Activated CD4-positive, alpha-beta T cell treated with anti-CD3 and anti-CD28 coated beads, Interleukin-2, amount 10 ng/mL, durations not matched to agents 24 days and 14 days (primary cell): Measurements from ENCODE around the gene SPIRE2. TPM values are rescaled to one million over a fixed set of nuclear protein-coding genes. Genes with fewer than 3 reads are reported as not detected.

Experiments
- DNase-seq: peaks from one replicate; pipeline ENCODE4 v3.0.0; 2022
- H3K27ac Mint-ChIP-seq: one replicate; pipeline ENCODE4 v1.8.0; 2022; ENCODE audit warnings: mild to moderate bottlenecking, mixed read lengths
- H3K27me3 Mint-ChIP-seq: one replicate; pipeline ENCODE4 v1.8.0; 2022; ENCODE audit warnings: mixed read lengths
- H3K36me3 Mint-ChIP-seq: one replicate; pipeline ENCODE4 v1.8.0; 2022; ENCODE audit warnings: low read depth, mild to moderate bottlenecking, mixed read lengths
- H3K4me1 Mint-ChIP-seq: one replicate; pipeline ENCODE4 v1.8.0; 2021; ENCODE audit warnings: mixed read lengths
- H3K4me3 Mint-ChIP-seq: one replicate; pipeline ENCODE4 v1.8.0; 2022; ENCODE audit warnings: mild to moderate bottlenecking, moderate library complexity, mixed read lengths
- H3K9me3 Mint-ChIP-seq: one replicate; pipeline ENCODE4 v1.8.0; 2021; ENCODE audit warnings: mixed read lengths
- intact Hi-C: fragments of 100-400 bp; cut with micrococcal nuclease; formaldehyde crosslinking; loops from one replicate; pipeline ENCODE4 v1.15.1; 2023
- total RNA-seq: library from RNA; stranded (reverse); gene quantifications from 2 replicates; pipeline ENCODE4 v1.2.3, GENCODE V29; 2022

The SPIRE2 gene
- total RNA-seq, 1 donor from 2014 or later, result 2.0 TPM

- H3K36me3 Mint-ChIP-seq, result peaks cover 51% of the 10 kb centered on the region
These were observed 67.4 kb downstream of the SPIRE2 start for GRCh38 chr16:89895482-89896250.

GRCh38 chr16:89897204-89897603 is 68.9 kb downstream of the SPIRE2 start:
- H3K36me3 Mint-ChIP-seq, result peaks cover 43% of the 10 kb centered on the region
- no peaks in the 10 kb centered on the region for H3K9me3 Mint-ChIP-seq

More at GRCh38 chr16:89895482-89896250, 67.4 kb downstream of the SPIRE2 start:
- intact Hi-C loops, result no loop called here
- Mint-ChIP-seq H3K27ac (no peak overlapping the region), H3K9me3 (no peaks in the 10 kb centered on the region), H3K27me3 (no peaks in the 10 kb centered on the region), H3K4me3 (no peak overlapping the region), H3K4me1 (peaks cover 3% of the 10 kb centered on the region)
- no peak for DNase-seq

GRCh38 chr16:89898201-89898967 is 70.1 kb downstream of the SPIRE2 start:
- no peak overlapping the region for H3K4me3 Mint-ChIP-seq
- intact Hi-C loops, result no loop called here
- H3K36me3 Mint-ChIP-seq, result peaks cover 40% of the 10 kb centered on the region
- no peaks in the 10 kb centered on the region for H3K27me3 Mint-ChIP-seq
- no peaks in the 10 kb centered on the region for H3K9me3 Mint-ChIP-seq
- no peak for DNase-seq
- no peak overlapping the region for H3K27ac Mint-ChIP-seq
- no peaks in the 10 kb centered on the region for H3K4me1 Mint-ChIP-seq

More at GRCh38 chr16:89897204-89897603, 68.9 kb downstream of the SPIRE2 start:
- Mint-ChIP-seq H3K4me3 (no peak overlapping the region), H3K27ac (no peak overlapping the region), H3K4me1 (no peaks in the 10 kb centered on the region), H3K27me3 (no peaks in the 10 kb centered on the region)
- intact Hi-C loops, result no loop called here
- no peak for DNase-seq

GRCh38 chr16:89899879-89900481 is 71.7 kb downstream of the SPIRE2 start:
- peaks cover 39% of the 10 kb centered on the region for H3K36me3 Mint-ChIP-seq
- no peak overlapping the region for H3K27ac Mint-ChIP-seq
- no peak for DNase-seq
- H3K4me3 Mint-ChIP-seq, result no peak overlapping the region
- intact Hi-C loops, result no loop called here
- H3K27me3 Mint-ChIP-seq, result no peaks in the 10 kb centered on the region
- no peaks in the 10 kb centered on the region for H3K9me3 Mint-ChIP-seq
- H3K4me1 Mint-ChIP-seq, result no peaks in the 10 kb centered on the region

GRCh38 chr16:89900885-89901284 is 72.6 kb downstream of the SPIRE2 start:
- Mint-ChIP-seq H3K4me1 (no peaks in the 10 kb centered on the region), H3K4me3 (no peak overlapping the region), H3K9me3 (no peaks in the 10 kb centered on the region), H3K27ac (no peak overlapping the region), H3K27me3 (no peaks in the 10 kb centered on the region), H3K36me3 (peaks cover 40% of the 10 kb centered on the region)
- DNase-seq, result no peak
- intact Hi-C loops, result no loop called here

- no peak overlapping the region for H3K4me3 Mint-ChIP-seq
- peaks cover 45% of the 10 kb centered on the region for H3K36me3 Mint-ChIP-seq
- DNase-seq, result no peak
- no peaks in the 10 kb centered on the region for H3K9me3 Mint-ChIP-seq
- H3K4me1 Mint-ChIP-seq, result no peaks in the 10 kb centered on the region
- H3K27ac Mint-ChIP-seq, result no peak overlapping the region
- H3K27me3 Mint-ChIP-seq, result no peaks in the 10 kb centered on the region
- intact Hi-C loops, result no loop called here
These were observed 74.7 kb downstream of the SPIRE2 start for GRCh38 chr16:89902980-89903379.

- Mint-ChIP-seq H3K27ac (no peak overlapping the region), H3K4me1 (no peaks in the 10 kb centered on the region), H3K9me3 (no peaks in the 10 kb centered on the region), H3K27me3 (no peaks in the 10 kb centered on the region), H3K36me3 (peaks cover 42% of the 10 kb centered on the region), H3K4me3 (no peak overlapping the region)
- intact Hi-C loops, result no loop called here
- DNase-seq, result no peak
These were observed 75.7 kb downstream of the SPIRE2 start for GRCh38 chr16:89903908-89904515.

- H3K9me3 Mint-ChIP-seq, result no peaks in the 10 kb centered on the region
- no peak overlapping the region for H3K4me3 Mint-ChIP-seq
- DNase-seq, result no peak
- no peaks in the 10 kb centered on the region for H3K27me3 Mint-ChIP-seq
- peaks cover 41% of the 10 kb centered on the region for H3K36me3 Mint-ChIP-seq
- intact Hi-C loops, result no loop called here
- H3K27ac Mint-ChIP-seq, result no peak overlapping the region
- H3K4me1 Mint-ChIP-seq, result no peaks in the 10 kb centered on the region
These were observed 76.6 kb downstream of the SPIRE2 start for GRCh38 chr16:89904606-89905510.

GRCh38 chr16:89905511-89906139 is 77.3 kb downstream of the SPIRE2 start:
- no peak for DNase-seq
- Mint-ChIP-seq H3K27ac (no peak overlapping the region), H3K4me3 (no peak overlapping the region), H3K4me1 (no peaks in the 10 kb centered on the region), H3K36me3 (peaks cover 39% of the 10 kb centered on the region), H3K27me3 (no peaks in the 10 kb centered on the region), H3K9me3 (no peaks in the 10 kb centered on the region)
- intact Hi-C loops, result no loop called here

- Mint-ChIP-seq H3K36me3 (peaks cover 39% of the 10 kb centered on the region), H3K27ac (no peak overlapping the region), H3K4me3 (no peak overlapping the region), H3K4me1 (no peaks in the 10 kb centered on the region), H3K27me3 (no peaks in the 10 kb centered on the region), H3K9me3 (no peaks in the 10 kb centered on the region)
- no peak for DNase-seq
- intact Hi-C loops, result no loop called here
These were observed 78.1 kb downstream of the SPIRE2 start for GRCh38 chr16:89906140-89907025.

- Mint-ChIP-seq H3K36me3 (peaks cover 41% of the 10 kb centered on the region), H3K27me3 (no peaks in the 10 kb centered on the region), H3K4me3 (no peak overlapping the region), H3K27ac (no peak overlapping the region), H3K4me1 (no peaks in the 10 kb centered on the region), H3K9me3 (no peaks in the 10 kb centered on the region)
- intact Hi-C loops, result no loop called here
- DNase-seq, result no peak
These were observed 79.0 kb downstream of the SPIRE2 start for GRCh38 chr16:89907055-89907814.
